OCI-LY1 (cell line): ENCODE results near the gene FAM20C.

Source experiments
- EZH2 ChIP-seq: fragments of 200-600 bp; sonication (generic), shearing (Covaris generic); IDR thresholded peaks from 2 replicates; pipeline ENCODE4 v1.8.0; 2017; ENCODE audit warnings: borderline replicate concordance, mixed run types, mild to moderate bottlenecking, antibody characterized with exemption, low read length, moderate library complexity, mixed read lengths
- TF ChIP-seq, protein P1 (sequence below): fragments of 200-600 bp; sonication (generic), shearing (Covaris generic); IDR thresholded peaks from 2 replicates; pipeline ENCODE4 v1.5.1; 2017; ENCODE audit warnings: mild to moderate bottlenecking, antibody characterized with exemption, low read length, moderate library complexity, mixed read lengths

DNA sequence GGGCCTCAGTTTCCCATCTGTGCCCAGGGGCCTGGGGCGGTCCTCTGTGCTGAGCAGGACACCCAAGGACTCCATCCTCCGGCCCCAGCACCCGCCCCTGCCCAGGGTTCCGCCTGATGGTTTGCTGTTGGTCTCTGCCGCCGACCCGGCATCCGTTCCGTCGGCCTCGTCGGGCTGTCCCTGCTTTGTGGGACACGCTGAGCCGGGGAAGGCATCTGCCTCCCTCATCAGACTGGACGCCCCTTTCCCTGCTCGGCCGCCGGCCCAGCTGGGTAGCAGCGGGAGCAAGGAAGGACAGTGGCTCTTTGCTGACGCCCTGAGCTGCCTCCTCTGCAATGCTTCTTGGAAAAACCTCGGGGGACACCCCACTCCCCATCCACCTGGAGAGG is 39.5 kb downstream of the FAM20C start:
- TF ChIP-seq, protein P1, sequence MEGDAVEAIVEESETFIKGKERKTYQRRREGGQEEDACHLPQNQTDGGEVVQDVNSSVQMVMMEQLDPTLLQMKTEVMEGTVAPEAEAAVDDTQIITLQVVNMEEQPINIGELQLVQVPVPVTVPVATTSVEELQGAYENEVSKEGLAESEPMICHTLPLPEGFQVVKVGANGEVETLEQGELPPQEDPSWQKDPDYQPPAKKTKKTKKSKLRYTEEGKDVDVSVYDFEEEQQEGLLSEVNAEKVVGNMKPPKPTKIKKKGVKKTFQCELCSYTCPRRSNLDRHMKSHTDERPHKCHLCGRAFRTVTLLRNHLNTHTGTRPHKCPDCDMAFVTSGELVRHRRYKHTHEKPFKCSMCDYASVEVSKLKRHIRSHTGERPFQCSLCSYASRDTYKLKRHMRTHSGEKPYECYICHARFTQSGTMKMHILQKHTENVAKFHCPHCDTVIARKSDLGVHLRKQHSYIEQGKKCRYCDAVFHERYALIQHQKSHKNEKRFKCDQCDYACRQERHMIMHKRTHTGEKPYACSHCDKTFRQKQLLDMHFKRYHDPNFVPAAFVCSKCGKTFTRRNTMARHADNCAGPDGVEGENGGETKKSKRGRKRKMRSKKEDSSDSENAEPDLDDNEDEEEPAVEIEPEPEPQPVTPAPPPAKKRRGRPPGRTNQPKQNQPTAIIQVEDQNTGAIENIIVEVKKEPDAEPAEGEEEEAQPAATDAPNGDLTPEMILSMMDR: no peak
- TF ChIP-seq EZH2: no peak
